Cardiac fibroblast (primary cell): ENCODE results near the gene ETV3.
A peak's percentile ranks its signal among the peaks of the same experiment; 100 is the strongest.

Source experiments
- DNase-seq, 2 donors: peaks; one replicate each; pipeline versions ENCODE4 v3.0.0 to v3.0.0-alpha.2; 2010; ENCODE audit warnings: low read depth in 2 of 2
- H3K4me3 ChIP-seq, 2 donors: replicated peaks in 1 of 2; 1 replicate in 1 of 2; 2 replicates in 1 of 2; pipeline ENCODE4 v1.5.1; 2011; ENCODE audit warnings: low read depth in 2 of 2, low read length in 2 of 2, mild to moderate bottlenecking in 2 of 2, moderate library complexity in 1 of 2
- TF ChIP-seq, protein P1 (sequence below): IDR thresholded peaks from one replicate; pipeline ENCODE4 v1.5.1; 2011; ENCODE audit warnings: low read depth, mild to moderate bottlenecking, low read length, inconsistent platforms

ETV3 gene

GRCh38 chr1:157161901-157162300 lies 23.7 kb upstream of the ETV3 start:
- DNase-seq, result no peak
- TF ChIP-seq, protein P1, sequence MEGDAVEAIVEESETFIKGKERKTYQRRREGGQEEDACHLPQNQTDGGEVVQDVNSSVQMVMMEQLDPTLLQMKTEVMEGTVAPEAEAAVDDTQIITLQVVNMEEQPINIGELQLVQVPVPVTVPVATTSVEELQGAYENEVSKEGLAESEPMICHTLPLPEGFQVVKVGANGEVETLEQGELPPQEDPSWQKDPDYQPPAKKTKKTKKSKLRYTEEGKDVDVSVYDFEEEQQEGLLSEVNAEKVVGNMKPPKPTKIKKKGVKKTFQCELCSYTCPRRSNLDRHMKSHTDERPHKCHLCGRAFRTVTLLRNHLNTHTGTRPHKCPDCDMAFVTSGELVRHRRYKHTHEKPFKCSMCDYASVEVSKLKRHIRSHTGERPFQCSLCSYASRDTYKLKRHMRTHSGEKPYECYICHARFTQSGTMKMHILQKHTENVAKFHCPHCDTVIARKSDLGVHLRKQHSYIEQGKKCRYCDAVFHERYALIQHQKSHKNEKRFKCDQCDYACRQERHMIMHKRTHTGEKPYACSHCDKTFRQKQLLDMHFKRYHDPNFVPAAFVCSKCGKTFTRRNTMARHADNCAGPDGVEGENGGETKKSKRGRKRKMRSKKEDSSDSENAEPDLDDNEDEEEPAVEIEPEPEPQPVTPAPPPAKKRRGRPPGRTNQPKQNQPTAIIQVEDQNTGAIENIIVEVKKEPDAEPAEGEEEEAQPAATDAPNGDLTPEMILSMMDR, result no peak
- H3K4me3 ChIP-seq, result no peak overlapping the region

- no peak overlapping the region for H3K4me3 ChIP-seq
- TF ChIP-seq, protein P1, result no peak
- DNase-seq, result no peak
These were observed 20.8 kb upstream of the ETV3 start for GRCh38 chr1:157158967-157159366.

DNA sequence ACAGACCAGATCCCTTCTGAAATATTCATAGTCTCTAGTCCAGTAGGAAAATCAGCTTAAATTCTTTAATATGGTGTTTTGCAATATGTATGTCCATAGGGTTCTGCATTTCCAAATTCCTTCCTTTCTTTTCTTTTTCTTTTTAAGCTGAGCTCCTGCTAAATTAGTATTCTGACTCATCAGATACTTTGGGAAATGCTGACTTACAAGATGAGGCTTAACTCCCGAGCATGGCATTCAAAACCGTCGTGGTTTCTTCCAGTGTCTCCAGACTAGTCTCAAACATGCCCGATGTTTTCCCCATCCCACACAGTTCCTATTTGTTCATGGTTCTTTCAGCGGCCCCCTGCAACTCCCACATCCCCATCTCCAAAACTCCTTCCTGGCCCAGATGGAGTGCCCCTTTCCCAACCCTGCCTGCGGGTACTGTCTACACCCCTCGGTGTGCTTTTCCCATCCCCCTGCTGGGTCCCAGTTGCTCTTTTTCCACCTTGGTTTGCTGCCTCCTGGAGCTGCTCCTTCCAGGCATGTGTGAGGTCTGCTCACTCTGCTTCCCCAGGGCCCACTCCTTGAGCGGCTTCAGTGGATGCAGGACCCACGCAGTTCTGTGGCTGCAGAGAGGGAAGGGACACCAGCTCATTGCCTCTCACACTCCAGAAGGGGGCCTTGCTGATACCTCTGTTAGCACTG lies 19.5 kb upstream of the ETV3 start:
- TF ChIP-seq, protein P1, result no peak
- peak; percentile 53 to 60 for DNase-seq
- H3K4me3 ChIP-seq, result no peak overlapping the region

GRCh38 chr1:157156058-157156541 lies 17.9 kb upstream of the ETV3 start:
- H3K4me3 ChIP-seq, result no peak overlapping the region
- DNase-seq, result peak; percentile 67 to 69
- TF ChIP-seq, protein P1, result peak; percentile 88

DNA sequence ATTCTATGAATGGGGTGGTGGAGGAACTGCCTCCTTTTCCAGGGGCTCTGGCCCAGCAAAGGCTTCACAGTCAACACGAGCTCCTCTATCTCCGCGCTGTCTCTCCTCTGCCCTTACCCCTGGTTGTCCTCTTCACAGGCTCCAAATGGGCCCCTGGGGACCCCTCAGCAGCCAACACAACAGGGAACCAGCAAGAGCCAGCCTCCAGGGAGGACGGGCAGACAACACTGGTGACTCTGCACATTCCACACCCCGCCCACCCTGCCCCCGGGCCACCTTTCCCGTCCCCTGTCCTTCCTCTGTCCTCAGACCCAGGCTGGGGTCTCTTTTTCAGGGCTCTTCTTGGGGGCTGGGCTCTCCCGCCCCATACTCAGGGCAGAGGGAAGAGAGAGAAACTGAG lies 17.5 kb upstream of the ETV3 start:
- DNase-seq, result peak; percentile 5 to 9
- no peak overlapping the region for H3K4me3 ChIP-seq
- TF ChIP-seq, protein P1, result no peak

DNA sequence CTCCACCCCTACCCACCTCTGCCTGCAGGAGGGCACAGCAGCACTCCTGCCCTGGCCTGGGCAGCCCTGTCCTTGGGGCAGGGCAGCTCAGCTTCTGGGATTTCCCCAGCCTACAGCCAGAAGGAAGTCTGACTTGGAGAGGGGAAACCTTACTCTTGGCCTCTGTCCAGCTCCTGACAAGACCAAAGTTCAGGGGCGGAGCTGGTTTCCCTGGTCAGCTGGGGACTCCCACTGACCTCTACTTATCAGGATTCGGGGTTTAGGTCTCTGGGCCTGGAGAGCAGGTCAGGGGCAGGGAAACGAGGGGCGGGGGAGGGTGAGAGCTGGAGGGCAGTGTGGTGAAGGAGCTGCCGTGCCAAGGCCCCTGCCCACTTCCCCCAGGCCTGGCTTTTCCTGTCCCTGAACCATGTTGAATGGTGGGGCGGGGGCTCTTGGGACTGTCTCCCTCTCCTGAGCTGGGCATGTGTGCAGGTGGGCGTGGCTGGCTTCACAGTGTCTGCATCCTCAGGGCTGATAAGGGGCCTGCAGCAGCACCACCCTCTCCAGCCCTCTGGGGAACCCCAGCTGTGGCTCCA lies 16.8 kb upstream of the ETV3 start:
- DNase-seq, result peak; percentile 77 to 80
- H3K4me3 ChIP-seq, result no peak overlapping the region
- TF ChIP-seq, protein P1, result no peak
